CD14-positive monocyte (primary cell): ENCODE results near the gene RHEB. TPM values are rescaled to one million over a fixed set of nuclear protein-coding genes. Genes with fewer than 3 reads are reported as not detected.

Source experiments
- DNase-seq, 3 donors: peaks; one replicate each; pipeline ENCODE4 v3.0.0-alpha.2; 2011 to 2022
- H2AFZ ChIP-seq: 2 replicates; pipeline ENCODE4 v1.6.0; 2012; ENCODE audit warnings: mild to moderate bottlenecking, low read depth, low read length, inconsistent platforms; ENCODE audit not compliant: insufficient read depth, poor library complexity, severe bottlenecking
- H3K27ac ChIP-seq, 2 donors: 1 replicate in 1 of 2; 2 replicates in 1 of 2; pipeline ENCODE4 v1.5.1; 2012 to 2013; ENCODE audit warnings: low read length in 2 of 2, control low read depth in 1 of 2, inconsistent platforms in 1 of 2, low read depth in 1 of 2, mild to moderate bottlenecking in 1 of 2
- H3K27me3 ChIP-seq, 2 donors: one replicate each; pipeline versions ENCODE4 v1.6.0 to v1.6.1; 2011 to 2013; ENCODE audit warnings: low read length in 2 of 2; ENCODE audit not compliant: control insufficient read depth in 2 of 2, insufficient read depth in 2 of 2
- H3K36me3 ChIP-seq, 2 donors: replicated peaks in 1 of 2; 1 replicate in 1 of 2; 2 replicates in 1 of 2; pipeline versions ENCODE4 v1.5.1 to v1.6.1; 2012 to 2013; ENCODE audit warnings: low read length in 2 of 2, control low read depth in 1 of 2, inconsistent platforms in 1 of 2, mild to moderate bottlenecking in 1 of 2; ENCODE audit not compliant: insufficient read depth in 2 of 2, control insufficient read depth in 1 of 2
- H3K4me1 ChIP-seq, 2 donors: 1 replicate in 1 of 2; 2 replicates in 1 of 2; pipeline versions ENCODE4 v1.5.1 to v1.6.1; 2012 to 2013; ENCODE audit warnings: low read length in 2 of 2, control low read depth in 1 of 2, inconsistent platforms in 1 of 2, mild to moderate bottlenecking in 1 of 2, moderate library complexity in 1 of 2; ENCODE audit not compliant: insufficient read depth in 2 of 2, control insufficient read depth in 1 of 2
- H3K4me2 ChIP-seq: replicated peaks from 2 replicates; pipeline ENCODE3; 2012; ENCODE audit warnings: low read length, moderate library complexity, mild to moderate bottlenecking; ENCODE audit not compliant: poor library complexity, severe bottlenecking; ENCODE audit errors: extremely low read depth
- H3K4me3 ChIP-seq, 3 experiments: fragments of 200-600 bp in 1 of 3; sonication (generic) in 1 of 3; replicated peaks in 1 of 3; 1 replicate in 2 of 3; 2 replicates in 1 of 3; pipeline ENCODE4 v1.5.1; 2011 to 2013; ENCODE audit warnings: low read length in 3 of 3, mild to moderate bottlenecking in 3 of 3, control low read depth in 2 of 3, low read depth in 2 of 3, inconsistent platforms in 1 of 3, moderate library complexity in 1 of 3
- H3K79me2 ChIP-seq: 2 replicates; pipeline ENCODE4 v1.6.0; 2012; ENCODE audit warnings: mild to moderate bottlenecking, control low read depth, inconsistent platforms, low read length, moderate library complexity; ENCODE audit not compliant: insufficient read depth
- H3K9ac ChIP-seq: 2 replicates; pipeline ENCODE4 v1.6.0; 2017; ENCODE audit warnings: low read length, mild to moderate bottlenecking; ENCODE audit not compliant: insufficient read depth, poor library complexity, severe bottlenecking
- H3K9me3 ChIP-seq, 2 donors: replicated peaks in 1 of 2; 1 replicate in 1 of 2; 2 replicates in 1 of 2; pipeline versions ENCODE4 v1.5.1 to v1.6.1; 2012 to 2013; ENCODE audit warnings: low read length in 2 of 2, control low read depth in 1 of 2; ENCODE audit not compliant: control insufficient read depth in 1 of 2, insufficient read depth in 1 of 2
- H4K20me1 ChIP-seq: 2 replicates; pipeline ENCODE4 v1.6.0; 2012; ENCODE audit warnings: mild to moderate bottlenecking, low read length, control low read depth, moderate library complexity; ENCODE audit not compliant: insufficient read depth
- H3K27ac Mint-ChIP-seq, 7 donors: one replicate each; pipeline ENCODE4 v1.8.0; 2020; ENCODE audit warnings: mild to moderate bottlenecking in 7 of 7, mixed read lengths in 7 of 7, moderate library complexity in 6 of 7, inconsistent platforms in 2 of 7
- H3K27me3 Mint-ChIP-seq, 3 donors: one replicate each; pipeline ENCODE4 v1.8.0; 2021 to 2022; ENCODE audit warnings: low read depth in 3 of 3, mild to moderate bottlenecking in 3 of 3, mixed read lengths in 3 of 3, moderate library complexity in 3 of 3, inconsistent platforms in 1 of 3
- H3K36me3 Mint-ChIP-seq, 2 donors: one replicate each; pipeline ENCODE4 v1.8.0; 2020; ENCODE audit warnings: mixed read lengths in 2 of 2, inconsistent platforms in 1 of 2, mild to moderate bottlenecking in 1 of 2
- H3K4me1 Mint-ChIP-seq: one replicate; pipeline ENCODE4 v1.8.0; 2020; ENCODE audit warnings: mild to moderate bottlenecking, mixed read lengths
- H3K4me3 Mint-ChIP-seq, 2 donors: one replicate each; pipeline ENCODE4 v1.8.0; 2020; ENCODE audit warnings: mild to moderate bottlenecking in 2 of 2, mixed read lengths in 2 of 2, moderate library complexity in 1 of 2
- H3K9me3 Mint-ChIP-seq, 7 donors: one replicate each; pipeline ENCODE4 v1.8.0; 2020 to 2022; ENCODE audit warnings: mixed read lengths in 7 of 7, mild to moderate bottlenecking in 6 of 7, moderate library complexity in 6 of 7, inconsistent platforms in 2 of 7
- WGBS: methylation state at CpG from one replicate; pipeline ENCODE4 v1.1.5; 2013; ENCODE audit warnings: missing lambda C conversion rate; ENCODE audit not compliant: insufficient coverage; 5-methylcytosine and 5-hydroxymethylcytosine counted together
- intact Hi-C, 2 donors: fragments of 100-400 bp; cut with micrococcal nuclease; formaldehyde crosslinking; loops; one replicate each; pipeline versions ENCODE4 v1.15.0 to v1.15.1; 2023
- polyA plus RNA-seq, 3 donors: library from polyadenylated mRNA; depleted of rRNA in 1 of 3; unstranded in 2 of 3; stranded (reverse) in 1 of 3; fragments of 300-500 nt in 2 of 3; fragments of >200 nt in 1 of 3; fragmentation: Illumina TruSeq in 2 of 3; gene quantifications; 1 replicate in 2 of 3; 2 replicates in 1 of 3; pipeline ENCODE4 v1.2.3, GENCODE V29; 2012 to 2021
- TF ChIP-seq, protein P1 (sequence below): fragments of 200-600 bp; IDR thresholded peaks from one replicate; pipeline ENCODE4 v1.8.0; 2022; ENCODE audit warnings: antibody characterized with exemption, mild to moderate bottlenecking

Gene RHEB
- polyA plus RNA-seq, 3 donors = 20.4 to 96.1 (median 95.8) TPM

DNA sequence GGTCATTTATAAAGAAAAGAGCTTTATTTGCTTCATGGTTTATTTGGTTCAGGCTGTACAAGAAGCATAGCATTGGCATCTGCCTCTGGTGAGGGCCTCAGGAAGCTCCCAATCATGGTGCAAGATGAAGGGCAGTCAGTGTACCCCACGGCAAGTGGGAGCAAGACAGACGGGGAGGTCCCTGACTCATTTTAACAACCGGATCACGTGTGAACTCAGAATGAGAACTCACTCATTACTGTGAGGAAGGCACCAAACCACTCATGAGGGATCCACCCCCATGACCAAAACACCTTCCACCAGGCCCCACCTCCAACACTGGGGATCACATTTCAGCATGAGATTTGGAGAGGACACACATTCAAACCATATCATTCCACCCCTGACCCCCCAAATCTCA is 64.0 kb downstream of the RHEB start:
- DNase-seq = no peak
- H3K9me3 ChIP-seq = no peaks in the 10 kb centered on the region
- no peak overlapping the region for H2AFZ ChIP-seq
- TF ChIP-seq, protein P1, sequence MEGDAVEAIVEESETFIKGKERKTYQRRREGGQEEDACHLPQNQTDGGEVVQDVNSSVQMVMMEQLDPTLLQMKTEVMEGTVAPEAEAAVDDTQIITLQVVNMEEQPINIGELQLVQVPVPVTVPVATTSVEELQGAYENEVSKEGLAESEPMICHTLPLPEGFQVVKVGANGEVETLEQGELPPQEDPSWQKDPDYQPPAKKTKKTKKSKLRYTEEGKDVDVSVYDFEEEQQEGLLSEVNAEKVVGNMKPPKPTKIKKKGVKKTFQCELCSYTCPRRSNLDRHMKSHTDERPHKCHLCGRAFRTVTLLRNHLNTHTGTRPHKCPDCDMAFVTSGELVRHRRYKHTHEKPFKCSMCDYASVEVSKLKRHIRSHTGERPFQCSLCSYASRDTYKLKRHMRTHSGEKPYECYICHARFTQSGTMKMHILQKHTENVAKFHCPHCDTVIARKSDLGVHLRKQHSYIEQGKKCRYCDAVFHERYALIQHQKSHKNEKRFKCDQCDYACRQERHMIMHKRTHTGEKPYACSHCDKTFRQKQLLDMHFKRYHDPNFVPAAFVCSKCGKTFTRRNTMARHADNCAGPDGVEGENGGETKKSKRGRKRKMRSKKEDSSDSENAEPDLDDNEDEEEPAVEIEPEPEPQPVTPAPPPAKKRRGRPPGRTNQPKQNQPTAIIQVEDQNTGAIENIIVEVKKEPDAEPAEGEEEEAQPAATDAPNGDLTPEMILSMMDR = no peak
- 94% methylated on average over 3 of the region's 4 CpGs for WGBS
- H3K9ac ChIP-seq = no peak overlapping the region
- no peak overlapping the region for H3K27ac Mint-ChIP-seq
- no peaks in the 10 kb centered on the region for H3K4me1 ChIP-seq
- H3K27me3 ChIP-seq = peaks cover 0 to 2% of the 10 kb centered on the region in 2 donors
- H3K36me3 ChIP-seq = no peaks in the 10 kb centered on the region
- H3K27ac ChIP-seq = no peak overlapping the region
- H4K20me1 ChIP-seq = no peaks in the 10 kb centered on the region
- no peak overlapping the region for H3K4me2 ChIP-seq
- peaks cover 0 to 2% (median 0%) of the 10 kb centered on the region in 7 donors for H3K9me3 Mint-ChIP-seq
- H3K4me1 Mint-ChIP-seq = peaks cover 3% of the 10 kb centered on the region
- peaks cover 13 to 24% (median 17%) of the 10 kb centered on the region in 3 donors for H3K27me3 Mint-ChIP-seq
- H3K4me3 Mint-ChIP-seq = no peak overlapping the region
- no peaks in the 10 kb centered on the region for H3K36me3 Mint-ChIP-seq
- no peaks in the 10 kb centered on the region for H3K79me2 ChIP-seq
- no peak overlapping the region for H3K4me3 ChIP-seq
- intact Hi-C loops = no loop called here

DNA sequence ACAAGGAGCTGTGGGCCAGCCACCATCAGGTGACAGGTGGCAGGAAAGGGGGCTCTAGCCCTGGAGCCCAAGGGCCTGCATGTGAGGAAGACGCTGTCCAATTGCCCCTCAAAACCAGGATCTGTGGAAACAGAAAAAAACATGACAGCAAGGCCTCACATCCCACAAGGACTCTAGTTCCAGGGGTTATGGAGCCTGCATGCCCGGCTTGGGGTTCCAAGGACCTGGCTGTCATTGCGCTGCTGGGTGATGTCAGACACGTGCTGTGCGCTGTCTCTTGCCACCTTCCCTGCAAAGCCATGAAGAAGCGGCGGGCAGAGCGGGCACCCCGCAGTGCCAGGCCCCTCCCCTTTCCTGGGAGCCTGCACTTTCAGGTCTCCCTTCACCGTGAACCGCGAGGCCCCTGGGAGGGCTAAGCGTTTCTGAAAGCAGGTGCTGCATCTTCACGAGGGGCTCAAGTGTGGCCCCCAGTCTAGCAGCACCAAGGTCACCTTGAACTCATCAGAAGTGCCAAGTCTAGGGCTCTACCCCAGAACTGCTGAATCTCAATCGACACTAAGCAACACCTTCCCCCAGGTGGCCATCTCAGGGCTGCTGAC is 64.7 kb downstream of the RHEB start:
- WGBS = 92% methylated on average over 14 of the region's 15 CpGs
- Histone ChIP-seq H3K9me3 (no peaks in the 10 kb centered on the region), H3K4me1 (no peaks in the 10 kb centered on the region), H3K79me2 (no peaks in the 10 kb centered on the region), H3K27ac (no peak overlapping the region), H2AFZ (no peak overlapping the region), H3K27me3 (peaks cover 0 to 2% of the 10 kb centered on the region in 2 donors), H4K20me1 (no peaks in the 10 kb centered on the region), H3K9ac (no peak overlapping the region), H3K4me3 (no peak overlapping the region), H3K4me2 (no peak overlapping the region), H3K36me3 (no peaks in the 10 kb centered on the region)
- H3K27me3 Mint-ChIP-seq = peaks cover 10 to 19% (median 17%) of the 10 kb centered on the region in 3 donors
- H3K9me3 Mint-ChIP-seq = peaks cover 0 to 2% (median 0%) of the 10 kb centered on the region in 7 donors
- intact Hi-C loops = loop anchor here in 1 of 2 donors (5.0 kb wide), 1 partner anchor 73 kb away; no protein-coding TSS in a partner anchor
- no peak overlapping the region for H3K27ac Mint-ChIP-seq
- peaks cover 3% of the 10 kb centered on the region for H3K4me1 Mint-ChIP-seq
- H3K4me3 Mint-ChIP-seq = no peak overlapping the region
- H3K36me3 Mint-ChIP-seq = no peaks in the 10 kb centered on the region
- TF ChIP-seq, protein P1 = no peak
- no peak for DNase-seq
